ENCODE results near the gene ADAMTS13. TPM values are rescaled to one million over a fixed set of nuclear protein-coding genes. Genes with fewer than 3 reads are reported as not detected.

The ADAMTS13 gene
- total and polyA plus RNA-seq, 2 donors (not counting 1 experiment from before 2014, with no cell fraction given), result 0.78 to 3.1 TPM

- no peaks in the 10 kb centered on the region for H4K20me1 ChIP-seq (ENCODE audit: control insufficient read depth, extremely low read depth, insufficient read depth, low read length)
- H3K4me3 ChIP-seq (replicated peaks in 1 of 4; ENCODE audit: control extremely low read depth in 1 of 4, insufficient read depth in 1 of 4, low read depth in 3 of 4, low read length in 4 of 4), result no peak overlapping the region
- no peaks in the 10 kb centered on the region for H3K27me3 ChIP-seq (ENCODE audit: control insufficient read depth, insufficient read depth, low read length)
- no peak overlapping the region for H3K9ac ChIP-seq (ENCODE audit: insufficient read depth, low read length)
- H3K4me2 ChIP-seq (ENCODE audit: extremely low read depth, insufficient read depth, low read length), result no peak overlapping the region
- no peak overlapping the region for H3K27ac ChIP-seq (ENCODE audit: insufficient read depth, low read length)
- H3K36me3 ChIP-seq (ENCODE audit: control insufficient read depth, insufficient read depth, low read length), result peaks cover 14% of the 10 kb centered on the region
- no peak overlapping the region for H2AFZ ChIP-seq (ENCODE audit: low read length)
- no peak for TF ChIP-seq EZH2 (IDR thresholded peaks at IDR 0.05; ENCODE audit: low read length, missing control alignments)
- no peak for TF ChIP-seq CTCF (conservative IDR thresholded peaks at IDR 0.05 in 1 of 2, IDR thresholded peaks at IDR 0.05 in 1 of 2; ENCODE audit: low read depth in 1 of 2, low read length in 2 of 2)
- no peaks in the 10 kb centered on the region for H3K9me3 ChIP-seq (ENCODE audit: control insufficient read depth, insufficient read depth, low read depth, low read length)
- no peaks in the 10 kb centered on the region for H3K79me2 ChIP-seq (ENCODE audit: control insufficient read depth, insufficient read depth, low read length)
- DNase-seq (ENCODE audit: low read depth in 2 of 2), result no peak
- no peaks in the 10 kb centered on the region for H3K4me1 ChIP-seq (ENCODE audit: control insufficient read depth, extremely low read depth, insufficient read depth, low read length)
These were observed 53.3 kb downstream of the ADAMTS13 start for GRCh38 chr9:133475292-133476012.

- H3K27ac ChIP-seq (ENCODE audit: insufficient read depth, low read length), result no peak overlapping the region
- TF ChIP-seq EZH2 (IDR thresholded peaks at IDR 0.05; ENCODE audit: low read length, missing control alignments), result no peak
- TF ChIP-seq CTCF (conservative IDR thresholded peaks at IDR 0.05 in 1 of 2, IDR thresholded peaks at IDR 0.05 in 1 of 2; ENCODE audit: low read depth in 1 of 2, low read length in 2 of 2), result no peak
- no peaks in the 10 kb centered on the region for H4K20me1 ChIP-seq (ENCODE audit: control insufficient read depth, extremely low read depth, insufficient read depth, low read length)
- no peaks in the 10 kb centered on the region for H3K9me3 ChIP-seq (ENCODE audit: control insufficient read depth, insufficient read depth, low read depth, low read length)
- H3K4me3 ChIP-seq (replicated peaks in 1 of 4; ENCODE audit: control extremely low read depth in 1 of 4, insufficient read depth in 1 of 4, low read depth in 3 of 4, low read length in 4 of 4), result no peak overlapping the region
- H3K79me2 ChIP-seq (ENCODE audit: control insufficient read depth, insufficient read depth, low read length), result no peaks in the 10 kb centered on the region
- H2AFZ ChIP-seq (ENCODE audit: low read length), result no peak overlapping the region
- no peak overlapping the region for H3K9ac ChIP-seq (ENCODE audit: insufficient read depth, low read length)
- H3K4me1 ChIP-seq (ENCODE audit: control insufficient read depth, extremely low read depth, insufficient read depth, low read length), result no peaks in the 10 kb centered on the region
- no peaks in the 10 kb centered on the region for H3K27me3 ChIP-seq (ENCODE audit: control insufficient read depth, insufficient read depth, low read length)
- no peak overlapping the region for H3K4me2 ChIP-seq (ENCODE audit: extremely low read depth, insufficient read depth, low read length)
- H3K36me3 ChIP-seq (ENCODE audit: control insufficient read depth, insufficient read depth, low read length), result peaks cover 14% of the 10 kb centered on the region
- DNase-seq (ENCODE audit: low read depth in 2 of 2), result peak in 1 of 2 donors; percentile 8
These were observed 54.1 kb downstream of the ADAMTS13 start for GRCh38 chr9:133476036-133476931.

GRCh38 chr9:133476941-133477340 is 54.8 kb downstream of the ADAMTS13 start:
- no peaks in the 10 kb centered on the region for H3K4me1 ChIP-seq (ENCODE audit: control insufficient read depth, extremely low read depth, insufficient read depth, low read length)
- H3K9me3 ChIP-seq (ENCODE audit: control insufficient read depth, insufficient read depth, low read depth, low read length), result no peaks in the 10 kb centered on the region
- H3K27ac ChIP-seq (ENCODE audit: insufficient read depth, low read length), result no peak overlapping the region
- no peak overlapping the region for H2AFZ ChIP-seq (ENCODE audit: low read length)
- H3K36me3 ChIP-seq (ENCODE audit: control insufficient read depth, insufficient read depth, low read length), result peaks cover 14% of the 10 kb centered on the region
- no peak overlapping the region for H3K9ac ChIP-seq (ENCODE audit: insufficient read depth, low read length)
- no peaks in the 10 kb centered on the region for H3K27me3 ChIP-seq (ENCODE audit: control insufficient read depth, insufficient read depth, low read length)
- H3K4me3 ChIP-seq (replicated peaks in 1 of 4; ENCODE audit: control extremely low read depth in 1 of 4, insufficient read depth in 1 of 4, low read depth in 3 of 4, low read length in 4 of 4), result no peak overlapping the region
- TF ChIP-seq CTCF (conservative IDR thresholded peaks at IDR 0.05 in 1 of 2, IDR thresholded peaks at IDR 0.05 in 1 of 2; ENCODE audit: low read depth in 1 of 2, low read length in 2 of 2), result no peak
- no peak for TF ChIP-seq EZH2 (IDR thresholded peaks at IDR 0.05; ENCODE audit: low read length, missing control alignments)
- H4K20me1 ChIP-seq (ENCODE audit: control insufficient read depth, extremely low read depth, insufficient read depth, low read length), result no peaks in the 10 kb centered on the region
- H3K79me2 ChIP-seq (ENCODE audit: control insufficient read depth, insufficient read depth, low read length), result no peaks in the 10 kb centered on the region
- H3K4me2 ChIP-seq (ENCODE audit: extremely low read depth, insufficient read depth, low read length), result no peak overlapping the region
- DNase-seq (ENCODE audit: low read depth in 2 of 2), result no peak
